ENCODE data around the gene CRELD2.

GRCh38 chr22:49948958-49949913 is 30.8 kb downstream of the CRELD2 start:
- no peak for TF ChIP-seq EZH2 (IDR thresholded peaks at IDR 0.05; ENCODE audit: low read depth, unreplicated experiment)
- no peak for TF ChIP-seq CTCF (conservative IDR thresholded peaks at IDR 0.05; ENCODE audit: low read depth in 2 of 2)
- TF ChIP-seq POLR2AphosphoS5 (IDR thresholded peaks at IDR 0.05; ENCODE audit: low read depth): no peak
- no peak for TF ChIP-seq REST (IDR thresholded peaks at IDR 0.05; ENCODE audit: unreplicated experiment)
- TF ChIP-seq EZH2phosphoT487 (IDR thresholded peaks at IDR 0.05; ENCODE audit: unreplicated experiment): no peak
- no peak for TF ChIP-seq ZNF462 (CRISPR knock-in tag; IDR thresholded peaks at IDR 0.05)
- TF ChIP-seq STAT1 (IDR thresholded peaks at IDR 0.05; ENCODE audit: unreplicated experiment): no peak
- no peak for TF ChIP-seq ETS1 (IDR thresholded peaks at IDR 0.05)
- no peak for TF ChIP-seq CREB1 (CRISPR knock-in tag; IDR thresholded peaks at IDR 0.05; ENCODE audit: low read depth)

All from GM23338 (cell line).